GM19023 (cell line): ENCODE measurements around the gene PGLYRP4.
"Not testable (repeated sequence)": the region's sequence is repeated elsewhere in the genome, so short reads cannot be mapped to it uniquely, and the experiment has no call there.

Source experiments
- ATAC-seq: cut with Tn5 transposase; IDR thresholded peaks from one replicate; pipeline ENCODE4 v1.9.1; 2021; ENCODE audit warnings: mild to moderate bottlenecking, moderate library complexity; ENCODE audit not compliant: unreplicated experiment

Gene PGLYRP4

GRCh38 chr1:153341431-153341934 lies 7.2 kb downstream of the PGLYRP4 start:
- no peak for ATAC-seq

GRCh38 chr1:153340356-153340755 lies 8.3 kb downstream of the PGLYRP4 start:
- ATAC-seq, result no peak

- no peak for ATAC-seq
Observed at GRCh38 chr1:153339802-153340201, 8.8 kb downstream of the PGLYRP4 start.

- no peak for ATAC-seq
Observed at GRCh38 chr1:153337980-153338853, 10.4 kb downstream of the PGLYRP4 start.

GRCh38 chr1:153336650-153337049 lies 12.0 kb downstream of the PGLYRP4 start:
- ATAC-seq, result no peak

GRCh38 chr1:153333902-153334301 lies 14.7 kb downstream of the PGLYRP4 start:
- ATAC-seq, result no peak

GRCh38 chr1:153324912-153325311 lies 23.7 kb downstream of the PGLYRP4 start:
- ATAC-seq, result no peak

GRCh38 chr1:153322568-153322967 lies 26.1 kb downstream of the PGLYRP4 start:
- ATAC-seq, result no peak

- not testable (repeated sequence) for ATAC-seq
Observed at GRCh38 chr1:153318145-153318544, 30.5 kb downstream of the PGLYRP4 start.

- not testable (repeated sequence) for ATAC-seq
Observed at GRCh38 chr1:153316013-153316412, 32.6 kb downstream of the PGLYRP4 start.

- not testable (repeated sequence) for ATAC-seq
Observed at GRCh38 chr1:153314388-153314787, 34.3 kb downstream of the PGLYRP4 start.

- ATAC-seq, result no peak
Observed at GRCh38 chr1:153313288-153313687, 35.4 kb downstream of the PGLYRP4 start.

GRCh38 chr1:153312570-153313186 lies 36.0 kb downstream of the PGLYRP4 start, which contains the start of gene PGLYRP3:
Gene PGLYRP3, minus strand, starts transcription at chr1:153312952. Its CDS starts 2,287 bp downstream, at chr1:153310665.
- no peak for ATAC-seq

GRCh38 chr1:153310526-153310925 lies 38.1 kb downstream of the PGLYRP4 start:
- no peak for ATAC-seq

GRCh38 chr1:153309441-153309840 lies 39.2 kb downstream of the PGLYRP4 start:
- ATAC-seq, result no peak

- ATAC-seq, result no peak
Observed at GRCh38 chr1:153308540-153308939, 40.1 kb downstream of the PGLYRP4 start.

- ATAC-seq, result no peak
Observed at GRCh38 chr1:153307221-153307600, 41.4 kb downstream of the PGLYRP4 start.

- no peak for ATAC-seq
Observed at GRCh38 chr1:153306303-153307220, 42.1 kb downstream of the PGLYRP4 start.

GRCh38 chr1:153305682-153306081 lies 43.0 kb downstream of the PGLYRP4 start:
- no peak for ATAC-seq

GRCh38 chr1:153302308-153302707 lies 46.3 kb downstream of the PGLYRP4 start:
- no peak for ATAC-seq

GRCh38 chr1:153293851-153294250 lies 54.8 kb downstream of the PGLYRP4 start:
- no peak for ATAC-seq
